Stomach (tissue), 9 donors: ENCODE measurements around the gene ERI2. TPM values are rescaled to one million over a fixed set of nuclear protein-coding genes. Genes with fewer than 3 reads are reported as not detected.

Experiments used
- DNase-seq, 2 donors: peaks; one replicate each; pipeline versions ENCODE4 v3.0.0 to v3.0.0-alpha.2; 2013 to 2019
- H3K27ac ChIP-seq, 5 donors: fragments of 200-600 bp in 4 of 5; sonication (generic) in 4 of 5; one replicate each; pipeline ENCODE4 v1.5.1; 2013 to 2019; ENCODE audit warnings: mild to moderate bottlenecking in 1 of 5, moderate library complexity in 1 of 5
- H3K27me3 ChIP-seq, 3 donors: fragments of 200-600 bp; sonication (generic); one replicate each; pipeline ENCODE4 v1.5.1; 2017 to 2019; ENCODE audit warnings: mixed run types in 1 of 3
- H3K36me3 ChIP-seq, 4 donors: fragments of 200-600 bp; sonication (generic); 1 replicate in 3 of 4; 2 replicates in 1 of 4; pipeline ENCODE4 v1.5.1; 2016 to 2019
- H3K4me1 ChIP-seq, 4 donors: fragments of 200-600 bp; sonication (generic); one replicate each; pipeline ENCODE4 v1.5.1; 2016 to 2019
- H3K4me3 ChIP-seq, 4 donors: fragments of 200-600 bp; sonication (generic) in 3 of 4; one replicate each; pipeline ENCODE4 v1.5.1; 2016 to 2019; ENCODE audit warnings: mild to moderate bottlenecking in 1 of 4
- H3K9me3 ChIP-seq, 4 donors: fragments of 200-600 bp; sonication (generic); one replicate each; pipeline ENCODE4 v1.5.1; 2016 to 2019
- EP300 ChIP-seq: sonication (generic); formaldehyde crosslinking; IDR thresholded peaks from one replicate; pipeline ENCODE4 v1.6.1; 2017; ENCODE audit warnings: antibody characterized with exemption
- POLR2A ChIP-seq, 4 donors: fragments of 450-650 bp; IDR thresholded peaks; one replicate each; pipeline ENCODE4 v1.6.1; 2016; ENCODE audit warnings: antibody characterized with exemption in 4 of 4, control low read depth in 2 of 4, mild to moderate bottlenecking in 1 of 4, moderate library complexity in 1 of 4
- POLR2AphosphoS5 ChIP-seq, 3 donors: sonication (generic); formaldehyde crosslinking; IDR thresholded peaks; one replicate each; pipeline ENCODE4 v1.6.1; 2016; ENCODE audit warnings: antibody characterized with exemption in 3 of 3
- WGBS, 5 donors: extraction: QIAGEN DNeasy Blood & Tissue Kit in 3 of 5; methylation state at CpG; one replicate each; pipeline versions ENCODE4 v1.1.5 to v1.1.7; 2013 to 2018; 5-methylcytosine and 5-hydroxymethylcytosine counted together
- intact Hi-C: fragments of 100-400 bp; cut with DNase I; formaldehyde crosslinking; loops from one replicate; pipeline ENCODE4 v1.15.1; 2023; ENCODE audit warnings: low total_unique reads
- polyA plus RNA-seq, 3 donors: library from polyadenylated mRNA; stranded (reverse); fragments of 200-250 nt; gene quantifications; one replicate each; pipeline ENCODE4 v1.2.3, GENCODE V29; 2013
- total RNA-seq, 5 donors: library from RNA; depleted of rRNA; stranded (reverse); fragments of >200 nt; gene quantifications; one replicate each; pipeline versions ENCODE4 v1.1.0 to v1.2.3, GENCODE V29; 2014 to 2016
- TF ChIP-seq, protein P1 (sequence below), 7 experiments: fragments of 450-650 bp in 4 of 7; fragments of 200-600 bp in 3 of 7; sonication (generic) in 3 of 7; IDR thresholded peaks; one replicate each; pipeline ENCODE4 v1.5.1; 2016 to 2019; ENCODE audit warnings: antibody characterized with exemption in 7 of 7, control low read depth in 2 of 7, mild to moderate bottlenecking in 1 of 7
- donor health status: healthy with polysubstance abuse.
- donor health status: Bipolar disorder and iron deficiency.
- donor health status: healthy.

The ERI2 gene
- total and polyA plus RNA-seq, 8 donors = 8.5 to 49.0 (median 11.4) TPM

DNA sequence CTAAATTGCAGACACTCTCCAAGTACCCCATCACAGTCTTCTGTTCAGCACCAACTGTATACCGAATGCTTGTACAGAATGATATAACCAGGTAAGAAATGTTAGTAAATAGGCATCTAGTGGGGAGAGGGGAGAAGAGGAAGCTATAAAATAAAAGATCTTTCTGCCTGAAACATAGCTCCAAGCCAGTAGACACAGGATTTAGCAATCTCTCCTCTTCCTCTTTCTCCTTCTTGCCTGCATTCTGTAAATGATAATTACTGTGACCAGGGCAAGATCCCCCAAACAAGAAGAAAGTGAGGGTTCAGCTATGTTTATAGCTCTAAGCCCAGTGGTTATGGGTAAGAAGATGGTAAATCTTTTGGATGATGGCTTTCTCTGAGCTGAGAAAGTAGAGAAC, 24.6 kb downstream of the ERI2 start:
- intact Hi-C loops = no loop called here

DNA sequence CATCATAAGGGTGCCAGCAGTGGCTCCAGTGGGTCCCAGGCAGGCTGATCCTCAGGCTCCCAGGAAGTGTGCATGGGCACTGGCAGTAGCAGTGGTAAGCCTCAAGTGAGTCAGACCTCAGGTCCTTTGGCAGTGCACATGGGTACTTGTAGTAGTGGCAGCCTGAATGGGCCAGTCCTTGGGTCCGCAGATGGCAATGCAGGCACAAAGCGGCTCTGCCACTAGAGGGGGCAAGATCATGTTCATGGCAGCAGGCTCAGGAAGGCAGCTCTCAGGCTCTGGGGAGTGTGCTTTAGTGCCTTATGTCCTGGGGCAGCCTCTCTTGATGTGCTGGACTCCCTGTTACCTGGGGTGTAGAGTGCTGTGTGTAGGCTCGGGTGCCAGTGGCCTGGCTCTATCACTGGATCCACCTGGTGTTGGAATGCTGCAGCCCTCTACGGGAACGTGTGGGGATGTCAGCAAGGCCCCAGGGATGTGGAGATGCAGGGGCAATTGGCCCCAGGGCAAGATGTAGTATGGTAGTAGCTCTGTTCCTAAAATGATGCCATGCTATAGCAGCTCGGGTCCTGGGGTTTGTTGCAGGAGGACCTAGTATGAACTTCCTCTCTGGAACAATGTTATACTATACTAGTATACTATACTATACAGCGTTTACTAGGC, 31.4 kb downstream of the ERI2 start:
- Histone ChIP-seq H3K4me3 (no peak overlapping the region), H3K36me3 (peaks cover 0 to 49% (median 38%) of the 10 kb centered on the region in 4 donors), H3K27me3 (no peaks in the 10 kb centered on the region), H3K9me3 (no peaks in the 10 kb centered on the region), H3K4me1 (peaks cover 0 to 7% (median 0%) of the 10 kb centered on the region in 4 donors), H3K27ac (no peak overlapping the region)
- intact Hi-C loops = no loop called here
- DNase-seq = peak; percentile 75 to 85
- WGBS, 5 donors = 60 to 70% (median 66%) methylated on average over 3 to 7 of the region's 7 CpGs
- TF ChIP-seq POLR2AphosphoS5 (IDR thresholded peaks at IDR 0.05) (peak in 1 of 3 donors; percentile 44), EP300 (no peak), POLR2A (IDR thresholded peaks at IDR 0.05) (no peak)
- TF ChIP-seq, protein P1, sequence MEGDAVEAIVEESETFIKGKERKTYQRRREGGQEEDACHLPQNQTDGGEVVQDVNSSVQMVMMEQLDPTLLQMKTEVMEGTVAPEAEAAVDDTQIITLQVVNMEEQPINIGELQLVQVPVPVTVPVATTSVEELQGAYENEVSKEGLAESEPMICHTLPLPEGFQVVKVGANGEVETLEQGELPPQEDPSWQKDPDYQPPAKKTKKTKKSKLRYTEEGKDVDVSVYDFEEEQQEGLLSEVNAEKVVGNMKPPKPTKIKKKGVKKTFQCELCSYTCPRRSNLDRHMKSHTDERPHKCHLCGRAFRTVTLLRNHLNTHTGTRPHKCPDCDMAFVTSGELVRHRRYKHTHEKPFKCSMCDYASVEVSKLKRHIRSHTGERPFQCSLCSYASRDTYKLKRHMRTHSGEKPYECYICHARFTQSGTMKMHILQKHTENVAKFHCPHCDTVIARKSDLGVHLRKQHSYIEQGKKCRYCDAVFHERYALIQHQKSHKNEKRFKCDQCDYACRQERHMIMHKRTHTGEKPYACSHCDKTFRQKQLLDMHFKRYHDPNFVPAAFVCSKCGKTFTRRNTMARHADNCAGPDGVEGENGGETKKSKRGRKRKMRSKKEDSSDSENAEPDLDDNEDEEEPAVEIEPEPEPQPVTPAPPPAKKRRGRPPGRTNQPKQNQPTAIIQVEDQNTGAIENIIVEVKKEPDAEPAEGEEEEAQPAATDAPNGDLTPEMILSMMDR (IDR thresholded peaks at IDR 0.05) = peak in 5 of 7 experiments; percentile 37 to 60 (median 46)

More for the DNA sequence above, 24.6 kb downstream of the ERI2 start:
- Histone ChIP-seq H3K36me3 (peaks cover 0 to 70% (median 53%) of the 10 kb centered on the region in 4 donors), H3K9me3 (no peaks in the 10 kb centered on the region), H3K27ac (no peak overlapping the region), H3K4me1 (no peaks in the 10 kb centered on the region), H3K27me3 (no peaks in the 10 kb centered on the region), H3K4me3 (no peak overlapping the region)
- 79 to 94% (median 82%) methylated on average over 1 of the region's 1 CpG for WGBS, 5 donors
- DNase-seq = no peak
- TF ChIP-seq POLR2AphosphoS5 (IDR thresholded peaks at IDR 0.05) (no peak), POLR2A (IDR thresholded peaks at IDR 0.05) (no peak), EP300 (no peak)
- TF ChIP-seq, protein P1 (IDR thresholded peaks at IDR 0.05) = no peak

DNA sequence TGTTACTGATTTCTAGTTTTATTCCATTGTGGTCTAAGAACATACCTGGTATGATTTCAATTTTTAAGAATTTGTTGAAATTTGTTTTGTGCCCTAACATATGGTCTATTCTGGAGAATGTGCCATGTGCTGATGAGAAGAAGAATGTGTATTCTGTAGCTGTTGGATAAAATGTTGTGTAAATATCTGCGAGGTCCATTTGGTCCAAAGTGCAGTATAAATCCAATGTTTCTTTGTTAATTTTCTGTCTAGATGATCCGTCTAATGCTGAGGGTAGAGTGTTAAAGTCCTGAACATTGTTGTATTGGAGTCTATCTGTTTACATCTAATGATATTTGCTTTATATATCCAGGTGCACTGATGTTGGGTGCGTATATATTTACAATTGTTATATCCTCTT, 32.6 kb downstream of the ERI2 start:
- TF ChIP-seq, protein P1 (IDR thresholded peaks at IDR 0.05) = no peak
- no peak for TF ChIP-seq EP300
- no peak for TF ChIP-seq POLR2AphosphoS5 (IDR thresholded peaks at IDR 0.05)
- no peak for TF ChIP-seq POLR2A (IDR thresholded peaks at IDR 0.05)
- WGBS, 5 donors = 38 to 75% (median 59%) methylated on average over 3 of the region's 3 CpGs

DNA sequence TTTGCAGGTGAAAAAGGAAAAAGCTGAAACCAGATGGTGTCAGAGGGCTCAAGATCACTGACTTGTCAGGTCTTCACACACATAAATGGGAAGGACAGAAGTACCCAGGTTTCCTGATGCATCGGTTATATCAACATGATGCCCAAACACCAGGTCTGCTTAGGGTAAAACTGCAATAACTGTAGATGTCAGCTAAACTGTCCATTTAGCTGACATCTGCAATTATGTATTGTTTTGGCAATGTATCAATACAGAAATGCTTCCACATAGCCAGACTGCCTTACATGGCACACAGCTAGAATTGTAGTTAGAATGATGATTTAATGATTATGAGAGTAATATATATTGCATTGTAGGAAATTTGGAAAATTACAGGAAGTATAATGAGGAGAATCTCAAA, 37.5 kb downstream of the ERI2 start:
- intact Hi-C loops = no loop called here
- 53 to 97% (median 73%) methylated on average over 1 of the region's 1 CpG for WGBS, 5 donors
- H3K27ac ChIP-seq = no peak overlapping the region
- no peaks in the 10 kb centered on the region for H3K9me3 ChIP-seq
- no peak for TF ChIP-seq POLR2A (IDR thresholded peaks at IDR 0.05)
- TF ChIP-seq EP300 = no peak
- TF ChIP-seq, protein P1 (IDR thresholded peaks at IDR 0.05) = no peak
- no peak for TF ChIP-seq POLR2AphosphoS5 (IDR thresholded peaks at IDR 0.05)
- H3K4me1 ChIP-seq = peaks cover 5 to 29% (median 11%) of the 10 kb centered on the region in 4 donors
- no peak for DNase-seq
- H3K36me3 ChIP-seq = peaks cover 0 to 11% (median 1%) of the 10 kb centered on the region in 4 donors
- H3K27me3 ChIP-seq = no peaks in the 10 kb centered on the region
- no peak overlapping the region for H3K4me3 ChIP-seq

More for the DNA sequence above, 32.6 kb downstream of the ERI2 start:
- Histone ChIP-seq H3K27ac (no peak overlapping the region), H3K4me3 (no peak overlapping the region), H3K9me3 (no peaks in the 10 kb centered on the region), H3K4me1 (peaks cover 0 to 7% (median 0%) of the 10 kb centered on the region in 4 donors), H3K27me3 (no peaks in the 10 kb centered on the region), H3K36me3 (peaks cover 0 to 37% (median 27%) of the 10 kb centered on the region in 4 donors)
- intact Hi-C loops = no loop called here
- no peak for DNase-seq
